ENCODE measurements around the gene ZNF777.
"Not testable (repeated sequence)": the region's sequence is repeated elsewhere in the genome, so short reads cannot be mapped to it uniquely, and the experiment has no call there.

The ZNF777 gene

GRCh38 chr7:149404825-149405224, 56.0 kb downstream of the ZNF777 start:
- DNase-seq = no peak

- DNase-seq = no peak
These were observed 56.5 kb downstream of the ZNF777 start for GRCh38 chr7:149404396-149404795.

DNA sequence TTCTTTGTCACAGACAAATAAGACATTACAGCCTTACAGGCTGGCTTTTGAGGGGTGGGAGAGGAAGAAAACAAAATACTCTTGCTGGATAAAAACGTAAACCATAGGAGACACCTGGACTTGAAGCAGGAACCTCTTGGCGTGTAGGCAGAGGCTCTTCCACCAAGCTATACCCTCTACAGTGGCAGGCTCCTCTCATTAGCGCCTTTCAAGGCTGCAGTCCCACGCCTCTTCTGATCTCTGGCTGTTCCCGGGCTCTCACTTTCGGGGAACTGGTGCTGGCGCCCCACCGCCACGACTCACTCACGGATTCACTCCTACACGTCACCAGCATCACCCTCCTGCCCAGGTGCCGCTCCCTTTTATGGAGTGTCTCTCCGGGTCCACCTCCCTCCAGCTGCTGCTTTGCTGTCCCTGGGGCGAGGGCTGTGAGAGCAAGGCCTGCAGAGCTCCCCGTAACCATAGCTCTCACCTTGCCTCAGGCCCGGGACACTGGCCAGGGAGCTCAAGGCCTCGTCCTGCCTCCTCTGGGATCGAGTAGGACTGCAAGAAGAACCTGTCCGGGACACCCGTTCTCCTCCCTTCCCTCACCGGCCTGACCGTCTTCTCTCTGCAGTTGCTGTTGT, 62.6 kb downstream of the ZNF777 start:
- no peak for DNase-seq

DNA sequence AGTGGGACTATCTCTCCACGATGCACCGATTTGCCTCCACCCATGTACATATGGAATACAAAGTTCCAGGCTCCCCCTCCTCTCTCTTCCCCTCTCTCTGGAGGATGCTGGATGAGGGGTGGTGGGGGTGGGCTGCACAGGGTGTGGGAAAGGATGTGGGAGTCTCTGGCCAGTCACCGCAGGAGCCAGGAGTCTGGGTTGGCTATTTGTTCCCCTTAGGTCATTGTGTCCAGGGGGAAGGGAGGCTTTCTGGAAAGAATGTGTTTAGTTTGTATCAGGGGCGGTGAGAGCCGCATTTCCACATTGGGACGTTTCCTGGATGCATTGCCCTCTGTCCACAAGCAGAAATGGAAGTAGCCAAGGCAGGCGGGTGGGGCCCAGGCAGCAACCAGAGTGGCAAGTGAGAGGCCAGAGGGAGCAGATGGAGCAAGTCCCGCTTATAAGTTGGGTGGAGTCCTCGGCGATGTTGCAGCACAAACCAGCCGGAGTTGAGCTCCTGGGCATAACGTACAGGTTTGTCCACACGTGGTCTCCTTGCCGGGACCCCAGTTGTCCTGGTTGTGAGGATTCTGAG, 63.3 kb downstream of the ZNF777 start:
- no peak for DNase-seq

- not testable (repeated sequence) for DNase-seq
These were observed 72.1 kb downstream of the ZNF777 start for GRCh38 chr7:149388550-149389335.

GRCh38 chr7:149386514-149386913, 74.3 kb downstream of the ZNF777 start:
- DNase-seq = not testable (repeated sequence)

GRCh38 chr7:149385195-149385950, 75.5 kb downstream of the ZNF777 start:
- no peak for DNase-seq

All from NCI-H1417 treated with DMSO at 0.1 percent for 48 hours (cell line).